Mesenchymal stem cell (in vitro differentiated cells and primary cell): ENCODE data around the gene ANXA6.

ENCODE experiments used
- DNase-seq: peaks from one replicate; pipeline ENCODE4 v3.0.0-alpha.2; 2013
- H2AFZ ChIP-seq: one replicate; pipeline ENCODE4 v1.6.1; 2013; ENCODE audit warnings: low read depth, mild to moderate bottlenecking, control low read depth, inconsistent platforms, low read length, moderate library complexity
- H2AK5ac ChIP-seq: 2 replicates; pipeline ENCODE4 v1.6.1; 2013; ENCODE audit warnings: low read length, moderate library complexity, mild to moderate bottlenecking, inconsistent platforms; ENCODE audit not compliant: severe bottlenecking
- H2BK120ac ChIP-seq: one replicate; pipeline ENCODE4 v1.6.1; 2013; ENCODE audit warnings: low read depth, mild to moderate bottlenecking, inconsistent platforms, low read length, moderate library complexity
- H2BK12ac ChIP-seq, 2 experiments: one replicate each; pipeline ENCODE4 v1.6.1; 2013; ENCODE audit warnings: inconsistent platforms in 2 of 2, low read length in 2 of 2, mild to moderate bottlenecking in 2 of 2, moderate library complexity in 2 of 2, control low read depth in 1 of 2
- H2BK15ac ChIP-seq: one replicate; pipeline ENCODE4 v1.6.1; 2013; ENCODE audit warnings: mild to moderate bottlenecking, low read depth, inconsistent platforms; ENCODE audit not compliant: poor library complexity, severe bottlenecking
- H2BK5ac ChIP-seq: 2 replicates; pipeline ENCODE4 v1.6.1; 2013; ENCODE audit warnings: low read depth, mild to moderate bottlenecking, low read length, control low read depth, inconsistent platforms; ENCODE audit not compliant: poor library complexity, severe bottlenecking
- H3K14ac ChIP-seq, 2 experiments: one replicate each; pipeline ENCODE4 v1.6.1; 2013; ENCODE audit warnings: inconsistent platforms in 2 of 2, low read length in 2 of 2, control low read depth in 1 of 2, mild to moderate bottlenecking in 1 of 2, moderate library complexity in 1 of 2
- H3K18ac ChIP-seq, 2 experiments: one replicate each; pipeline ENCODE4 v1.6.1; 2013; ENCODE audit warnings: inconsistent platforms in 2 of 2, low read length in 2 of 2, control low read depth in 1 of 2, low read depth in 1 of 2, mild to moderate bottlenecking in 1 of 2
- H3K23ac ChIP-seq, 2 experiments: one replicate each; pipeline ENCODE4 v1.6.1; 2013; ENCODE audit warnings: inconsistent platforms in 2 of 2, low read length in 2 of 2, mild to moderate bottlenecking in 2 of 2, moderate library complexity in 2 of 2, control low read depth in 1 of 2
- H3K27ac ChIP-seq: 2 replicates; pipeline ENCODE4 v1.5.1; 2013; ENCODE audit warnings: mild to moderate bottlenecking, moderate library complexity, low read length, control low read depth, inconsistent platforms; ENCODE audit not compliant: poor library complexity, severe bottlenecking
- H3K27me3 ChIP-seq, 2 experiments: 2 replicates each; pipeline versions ENCODE4 v1.6.1 to v1.7.0; 2013; ENCODE audit warnings: low read length in 2 of 2, mild to moderate bottlenecking in 2 of 2, moderate library complexity in 2 of 2, control low read depth in 1 of 2, inconsistent platforms in 1 of 2; ENCODE audit not compliant: control insufficient read depth in 1 of 2, insufficient read depth in 1 of 2
- H3K36me3 ChIP-seq, 2 experiments: 2 replicates each; pipeline versions ENCODE4 v1.6.1 to v1.7.0; 2013; ENCODE audit warnings: low read length in 2 of 2, control low read depth in 1 of 2, inconsistent platforms in 1 of 2, low read depth in 1 of 2, mild to moderate bottlenecking in 1 of 2; ENCODE audit not compliant: insufficient read depth in 2 of 2, control insufficient read depth in 1 of 2
- H3K4ac ChIP-seq, 2 experiments: one replicate each; pipeline ENCODE4 v1.6.1; 2013; ENCODE audit warnings: inconsistent platforms in 2 of 2, low read length in 2 of 2, mild to moderate bottlenecking in 2 of 2, moderate library complexity in 2 of 2, control low read depth in 1 of 2, low read depth in 1 of 2
- H3K4me1 ChIP-seq: 2 replicates; pipeline ENCODE4 v1.6.1; 2013; ENCODE audit warnings: low read depth, low read length, control low read depth; ENCODE audit not compliant: control insufficient read depth, insufficient read depth
- H3K4me2 ChIP-seq: 2 replicates; pipeline ENCODE4 v1.6.1; 2013; ENCODE audit warnings: low read length, mild to moderate bottlenecking, inconsistent platforms; ENCODE audit not compliant: poor library complexity, severe bottlenecking
- H3K4me3 ChIP-seq, 2 experiments: 2 replicates each; pipeline versions ENCODE4 v1.5.1 to v1.7.0; 2013; ENCODE audit warnings: low read length in 2 of 2, mild to moderate bottlenecking in 2 of 2, control low read depth in 1 of 2, low read depth in 1 of 2; ENCODE audit not compliant: insufficient read depth in 1 of 2
- H3K79me1 ChIP-seq: replicated peaks from 2 replicates; pipeline ENCODE4 v1.6.1; 2013; ENCODE audit warnings: mild to moderate bottlenecking, control low read depth, low read length, inconsistent platforms; ENCODE audit not compliant: poor library complexity, severe bottlenecking
- H3K9ac ChIP-seq: 2 replicates; pipeline ENCODE4 v1.7.0; 2013; ENCODE audit warnings: mild to moderate bottlenecking, low read length, moderate library complexity
- H3K9me3 ChIP-seq: 2 replicates; pipeline ENCODE4 v1.7.0; 2013; ENCODE audit warnings: mild to moderate bottlenecking, low read length; ENCODE audit not compliant: control insufficient read depth
- H4K8ac ChIP-seq: one replicate; pipeline ENCODE4 v1.6.1; 2013; ENCODE audit warnings: inconsistent platforms, mild to moderate bottlenecking, low read length, moderate library complexity
- H4K91ac ChIP-seq: one replicate; pipeline ENCODE4 v1.6.1; 2013; ENCODE audit warnings: mild to moderate bottlenecking, low read length, inconsistent platforms
- WGBS: methylation state at CpG from one replicate; pipeline ENCODE4 v1.1.7; 2013; ENCODE audit warnings: mixed read lengths; 5-methylcytosine and 5-hydroxymethylcytosine counted together

Gene ANXA6

GRCh38 chr5:151183456-151184245 lies 26.1 kb upstream of the ANXA6 start:
- Histone ChIP-seq H3K23ac (no peak overlapping the region), H3K79me1 (no peaks in the 10 kb centered on the region), H3K9ac (no peak overlapping the region), H4K8ac (no peak overlapping the region), H2BK120ac (no peak overlapping the region), H2AFZ (no peak overlapping the region), H3K18ac (peak overlapping the region in 1 of 2 experiments; percentile 54), H3K36me3 (peaks cover 0 to 5% of the 10 kb centered on the region in 2 experiments), H3K14ac (peak overlapping the region in 1 of 2 experiments; percentile 13), H3K27ac (no peak overlapping the region), H3K4ac (no peak overlapping the region), H3K4me3 (no peak overlapping the region), H3K4me2 (no peak overlapping the region), H3K4me1 (no peaks in the 10 kb centered on the region), H2BK15ac (no peak overlapping the region), H4K91ac (no peak overlapping the region), H2AK5ac (no peak overlapping the region), H2BK12ac (no peak overlapping the region), H3K9me3 (no peaks in the 10 kb centered on the region), H3K27me3 (peaks cover 0 to 16% of the 10 kb centered on the region in 2 experiments), H2BK5ac (no peak overlapping the region)
- 61% methylated on average over 6 of the region's 7 CpGs for whole genome bisulfite sequencing
- DNase-seq: peak; percentile 62

GRCh38 chr5:151182976-151183375 lies 25.4 kb upstream of the ANXA6 start:
- Histone ChIP-seq H3K4me2 (no peak overlapping the region), H3K14ac (no peak overlapping the region), H3K79me1 (no peaks in the 10 kb centered on the region), H3K18ac (peak overlapping the region in 1 of 2 experiments; percentile 54), H2AK5ac (no peak overlapping the region), H2BK12ac (no peak overlapping the region), H3K4ac (no peak overlapping the region), H3K27me3 (peaks cover 0 to 17% of the 10 kb centered on the region in 2 experiments), H3K4me1 (no peaks in the 10 kb centered on the region), H2AFZ (no peak overlapping the region), H3K9me3 (no peaks in the 10 kb centered on the region), H4K91ac (no peak overlapping the region), H2BK15ac (no peak overlapping the region), H2BK120ac (no peak overlapping the region), H4K8ac (no peak overlapping the region), H3K23ac (no peak overlapping the region), H3K36me3 (peaks cover 0 to 5% of the 10 kb centered on the region in 2 experiments), H3K27ac (no peak overlapping the region), H2BK5ac (no peak overlapping the region), H3K9ac (no peak overlapping the region), H3K4me3 (no peak overlapping the region)
- WGBS: 91% methylated on average over 8 of the region's 8 CpGs
- no peak for DNase-seq

GRCh38 chr5:151182524-151182900 lies 24.9 kb upstream of the ANXA6 start:
- Histone ChIP-seq H2BK5ac (no peak overlapping the region), H3K36me3 (peaks cover 0 to 5% of the 10 kb centered on the region in 2 experiments), H2AK5ac (no peak overlapping the region), H3K23ac (no peak overlapping the region), H2BK12ac (no peak overlapping the region), H3K14ac (no peak overlapping the region), H2AFZ (no peak overlapping the region), H2BK120ac (no peak overlapping the region), H3K4me3 (no peak overlapping the region), H3K4ac (no peak overlapping the region), H4K8ac (no peak overlapping the region), H3K4me2 (no peak overlapping the region), H3K9me3 (no peaks in the 10 kb centered on the region), H3K79me1 (no peaks in the 10 kb centered on the region), H3K27ac (no peak overlapping the region), H3K9ac (peak overlapping the region; percentile 9), H3K18ac (no peak overlapping the region), H4K91ac (no peak overlapping the region), H2BK15ac (no peak overlapping the region), H3K4me1 (no peaks in the 10 kb centered on the region), H3K27me3 (peaks cover 0 to 17% of the 10 kb centered on the region in 2 experiments)
- 93% methylated on average over 4 of the region's 4 CpGs for WGBS
- no peak for DNase-seq

GRCh38 chr5:151181818-151182523 lies 24.4 kb upstream of the ANXA6 start:
- 74% methylated on average over 4 of the region's 4 CpGs for WGBS
- Histone ChIP-seq H3K14ac (no peak overlapping the region), H2BK120ac (no peak overlapping the region), H3K23ac (no peak overlapping the region), H3K36me3 (peaks cover 0 to 5% of the 10 kb centered on the region in 2 experiments), H4K91ac (no peak overlapping the region), H3K4ac (no peak overlapping the region), H3K4me3 (no peak overlapping the region), H3K9me3 (no peaks in the 10 kb centered on the region), H2AFZ (no peak overlapping the region), H3K4me1 (no peaks in the 10 kb centered on the region), H2BK12ac (no peak overlapping the region), H3K79me1 (no peaks in the 10 kb centered on the region), H3K27ac (no peak overlapping the region), H3K27me3 (peaks cover 0 to 17% of the 10 kb centered on the region in 2 experiments), H2BK5ac (no peak overlapping the region), H3K9ac (peak overlapping the region; percentile 9), H2AK5ac (no peak overlapping the region), H4K8ac (no peak overlapping the region), H3K4me2 (no peak overlapping the region), H3K18ac (no peak overlapping the region), H2BK15ac (no peak overlapping the region)
- DNase-seq: peak; percentile 16
